PC-3 (cell line): ENCODE data around the gene DGKI. TPM values are rescaled to one million over a fixed set of nuclear protein-coding genes. Genes with fewer than 3 reads are reported as not detected.

Experiments
- ATAC-seq: fragments of 200-7000 bp; cut with Tn5 transposase; 2 replicates; pipeline ENCODE4 v1.9.1; 2020; ENCODE audit warnings: mild to moderate bottlenecking, moderate library complexity
- BruUV-seq: library from RNA; stranded (reverse); fragments of 400-500 nt; replicated peaks from 2 replicates; lab custom pipeline; 2021; lab: Mats Ljungman, UMichigan
- CTCF ChIA-PET: fragments of 300-600 bp; sonication (Branson Sonifier 250); formaldehyde crosslinking; loops from one replicate; lab custom pipeline; 2022; ENCODE audit warnings: antibody characterized with exemption; lab: Charles Lee
- POLR2A ChIA-PET: fragments of 300-600 bp; sonication (Branson Sonifier 250); formaldehyde crosslinking; loops from one replicate; lab custom pipeline; 2022; ENCODE audit warnings: antibody characterized with exemption; ENCODE audit not compliant: unreplicated experiment; lab: Charles Lee
- DNase-seq: peaks from one replicate; pipeline ENCODE4 v3.0.0-alpha.2; 2015
- H2AFZ ChIP-seq: fragments of 300-600 bp; sonication (generic); 2 replicates; pipeline ENCODE4 v1.6.0; 2016; ENCODE audit warnings: antibody characterized with exemption, low read length
- H3F3A ChIP-seq: fragments of 300-600 bp; sonication (generic); one replicate; pipeline ENCODE4 v1.6.0; 2017; ENCODE audit warnings: antibody characterized with exemption, low read length, control low read depth, mild to moderate bottlenecking; ENCODE audit not compliant: unreplicated experiment
- H3K27ac ChIP-seq: fragments of 300-600 bp; sonication (generic); 2 replicates; pipeline ENCODE4 v1.5.1; 2016; ENCODE audit warnings: mild to moderate bottlenecking, low read length
- H3K27me3 ChIP-seq: fragments of 300-600 bp; sonication (generic); 2 replicates; pipeline ENCODE4 v1.6.1; 2016; ENCODE audit warnings: low read length, mixed read lengths
- H3K36me3 ChIP-seq: fragments of 300-600 bp; sonication (generic); 2 replicates; pipeline ENCODE4 v1.6.1; 2016; ENCODE audit warnings: low read depth, mixed run types, low read length, mixed read lengths
- H3K4me1 ChIP-seq: fragments of 300-600 bp; sonication (generic); 2 replicates; pipeline ENCODE4 v1.5.1; 2016; ENCODE audit warnings: low read length; ENCODE audit not compliant: insufficient read depth
- H3K4me2 ChIP-seq: fragments of 300-600 bp; sonication (generic); 2 replicates; pipeline ENCODE4 v1.6.0; 2016; ENCODE audit warnings: low read length
- H3K4me3 ChIP-seq: fragments of 300-600 bp; sonication (generic); 2 replicates; pipeline ENCODE4 v1.5.1; 2016; ENCODE audit warnings: mild to moderate bottlenecking, low read length, mixed read lengths
- H3K79me2 ChIP-seq: fragments of 300-600 bp; sonication (generic); 2 replicates; pipeline ENCODE4 v1.6.1; 2017; ENCODE audit warnings: low read length, mixed read lengths
- H3K9ac ChIP-seq: fragments of 300-600 bp; sonication (generic); 2 replicates; pipeline ENCODE4 v1.6.0; 2016; ENCODE audit warnings: mild to moderate bottlenecking, low read length
- H3K9me2 ChIP-seq: fragments of 300-600 bp; sonication (generic); replicated peaks from 2 replicates; pipeline ENCODE4 v1.6.1; 2016; ENCODE audit warnings: mixed run types, low read length, mixed read lengths
- H3K9me3 ChIP-seq: fragments of 300-600 bp; sonication (generic); 2 replicates; pipeline ENCODE4 v1.6.1; 2016; ENCODE audit warnings: low read length, mixed read lengths
- H4K20me1 ChIP-seq: fragments of 300-600 bp; sonication (generic); 2 replicates; pipeline ENCODE4 v1.6.1; 2016; ENCODE audit warnings: low read length, mixed read lengths
- CTCF ChIP-seq: fragments of 300-600 bp; sonication (generic); conservative IDR thresholded peaks from 2 replicates; pipeline ENCODE4 v1.5.1; 2017; ENCODE audit warnings: antibody characterized with exemption, low read depth, mild to moderate bottlenecking, low read length
- EZH2 ChIP-seq: fragments of 300-600 bp; sonication (generic); IDR thresholded peaks from one replicate; pipeline ENCODE4 v1.6.1; 2017; ENCODE audit warnings: antibody characterized with exemption, mild to moderate bottlenecking, low read length; ENCODE audit not compliant: unreplicated experiment
- EZH2phosphoT487 ChIP-seq: fragments of 300-600 bp; sonication (generic); IDR thresholded peaks from 2 replicates; pipeline ENCODE4 v1.6.1; 2018; ENCODE audit warnings: mild to moderate bottlenecking, antibody characterized with exemption, low read length, borderline replicate concordance
- intact Hi-C: fragments of 100-400 bp; cut with micrococcal nuclease; formaldehyde crosslinking; loops from 2 replicates; pipeline ENCODE4 v1.9.0; 2023
- total RNA-seq: library from RNA; depleted of rRNA; stranded (reverse); fragments of >200 nt; gene quantifications from 2 replicates; pipeline ENCODE4 v1.2.3, GENCODE V29; 2014

Gene DGKI
- total RNA-seq, 1 experiment from 2014 or later = not detected

- H2AFZ ChIP-seq = no peak overlapping the region
- BruUV-seq = no TSS peak
- H3K79me2 ChIP-seq = no peaks in the 10 kb centered on the region
- no peaks in the 10 kb centered on the region for H3K4me1 ChIP-seq
- ChIA-PET CTCF (no interaction called here), POLR2A (no interaction called here)
- intact Hi-C loops = no loop called here
- H3K27ac ChIP-seq = no peak overlapping the region
- no peak overlapping the region for H3K4me3 ChIP-seq
- H3K36me3 ChIP-seq = no peaks in the 10 kb centered on the region
- ATAC-seq (no peak), DNase-seq (no peak)
- no peaks in the 10 kb centered on the region for H3K9me3 ChIP-seq
- peaks cover 47% of the 10 kb centered on the region for H3K27me3 ChIP-seq
- H3K4me2 ChIP-seq = no peak overlapping the region
- no peaks in the 10 kb centered on the region for H3K9me2 ChIP-seq
- H3K9ac ChIP-seq = no peak overlapping the region
- TF ChIP-seq CTCF (no peak), EZH2phosphoT487 (no peak), EZH2 (no peak)
- no peaks in the 10 kb centered on the region for H4K20me1 ChIP-seq
- no peaks in the 10 kb centered on the region for H3F3A ChIP-seq
Observed at GRCh38 chr7:137789215-137789882, 57.4 kb downstream of the DGKI start.

GRCh38 chr7:137787301-137787976 is 59.3 kb downstream of the DGKI start:
- ATAC-seq = no peak
- Histone ChIP-seq H2AFZ (no peak overlapping the region), H4K20me1 (no peaks in the 10 kb centered on the region), H3K9ac (no peak overlapping the region), H3K27me3 (peaks cover 39% of the 10 kb centered on the region), H3K36me3 (no peaks in the 10 kb centered on the region), H3F3A (no peaks in the 10 kb centered on the region), H3K4me2 (no peak overlapping the region), H3K4me1 (no peaks in the 10 kb centered on the region), H3K27ac (no peak overlapping the region), H3K9me3 (no peaks in the 10 kb centered on the region), H3K4me3 (no peak overlapping the region), H3K79me2 (no peaks in the 10 kb centered on the region), H3K9me2 (no peaks in the 10 kb centered on the region)
- ChIA-PET POLR2A (no interaction called here), CTCF (no interaction called here)
- BruUV-seq = no TSS peak
- no peak for DNase-seq
- intact Hi-C loops = no loop called here
- TF ChIP-seq EZH2 = no peak
- no peak for TF ChIP-seq EZH2phosphoT487
- TF ChIP-seq CTCF = no peak

GRCh38 chr7:137778511-137778910 is 68.3 kb downstream of the DGKI start:
- H3K27ac ChIP-seq = no peak overlapping the region
- BruUV-seq = no TSS peak
- H3K9me2 ChIP-seq = no peaks in the 10 kb centered on the region
- no peak for TF ChIP-seq EZH2
- TF ChIP-seq CTCF = no peak
- TF ChIP-seq EZH2phosphoT487 = no peak
- no peak overlapping the region for H3K4me2 ChIP-seq
- H3K36me3 ChIP-seq = no peaks in the 10 kb centered on the region
- DNase-seq (no peak), ATAC-seq (no peak)
- no peak overlapping the region for H2AFZ ChIP-seq
- no peaks in the 10 kb centered on the region for H4K20me1 ChIP-seq
- no peak overlapping the region for H3K9ac ChIP-seq
- ChIA-PET CTCF (no interaction called here), POLR2A (no interaction called here)
- no peaks in the 10 kb centered on the region; the same call in 1 of the 2 replicates for H3K4me1 ChIP-seq
- H3K79me2 ChIP-seq = no peaks in the 10 kb centered on the region
- H3K4me3 ChIP-seq = no peak overlapping the region
- peaks cover 56% of the 10 kb centered on the region for H3K27me3 ChIP-seq
- H3K9me3 ChIP-seq = no peaks in the 10 kb centered on the region
- intact Hi-C loops = no loop called here
- no peaks in the 10 kb centered on the region for H3F3A ChIP-seq
